Loucy (cell line): Measurements from ENCODE around the gene CDC42EP3.

ENCODE experiments used
- H2AFZ ChIP-seq: fragments of 200-600 bp; sonication (generic); 2 replicates; pipeline ENCODE4 v1.6.0; 2016; ENCODE audit warnings: antibody characterized with exemption, mild to moderate bottlenecking, low read length, moderate library complexity
- H3F3A ChIP-seq: fragments of 200-600 bp; 2 replicates; pipeline ENCODE4 v1.6.0; 2016; ENCODE audit warnings: antibody characterized with exemption, low read depth, mild to moderate bottlenecking
- H3K27me3 ChIP-seq: fragments of 200-600 bp; sonication (generic); 2 replicates; pipeline ENCODE4 v1.6.1; 2014; ENCODE audit warnings: low read length, mild to moderate bottlenecking; ENCODE audit not compliant: insufficient read depth, poor library complexity, severe bottlenecking
- H3K36me3 ChIP-seq: fragments of 200-600 bp; sonication (generic); 2 replicates; pipeline ENCODE4 v1.6.1; 2016; ENCODE audit warnings: low read length; ENCODE audit not compliant: insufficient read depth
- H3K4me1 ChIP-seq: fragments of 200-600 bp; sonication (generic); 2 replicates; pipeline ENCODE4 v1.5.1; 2014; ENCODE audit warnings: low read length, mild to moderate bottlenecking; ENCODE audit not compliant: insufficient read depth, poor library complexity, severe bottlenecking
- H3K4me2 ChIP-seq: fragments of 200-600 bp; sonication (generic); 2 replicates; pipeline ENCODE4 v1.6.0; 2014; ENCODE audit warnings: antibody characterized with exemption, low read length, low read depth, mild to moderate bottlenecking; ENCODE audit not compliant: poor library complexity, severe bottlenecking
- H3K4me3 ChIP-seq: fragments of 200-600 bp; sonication (generic); 2 replicates; pipeline ENCODE4 v1.5.1; 2014; ENCODE audit warnings: low read length, mild to moderate bottlenecking, mixed read lengths; ENCODE audit not compliant: poor library complexity, severe bottlenecking
- H3K79me2 ChIP-seq: fragments of 200-600 bp; sonication (generic); 2 replicates; pipeline ENCODE4 v1.6.1; 2014; ENCODE audit warnings: low read length; ENCODE audit not compliant: insufficient read depth
- H3K9ac ChIP-seq: fragments of 200-600 bp; sonication (generic); 2 replicates; pipeline ENCODE4 v1.6.0; 2014; ENCODE audit warnings: mild to moderate bottlenecking, low read depth, low read length, moderate library complexity; ENCODE audit not compliant: poor library complexity, severe bottlenecking
- H3K9me2 ChIP-seq: fragments of 200-600 bp; sonication (generic); replicated peaks from 2 replicates; pipeline ENCODE4 v1.6.1; 2016; ENCODE audit warnings: low read depth, low read length, mixed read lengths
- H3K9me3 ChIP-seq: fragments of 200-600 bp; sonication (generic); 2 replicates; pipeline ENCODE4 v1.6.1; 2014; ENCODE audit warnings: mild to moderate bottlenecking, antibody characterized with exemption, low read length, low read depth; ENCODE audit not compliant: insufficient read depth
- H4K20me1 ChIP-seq: fragments of 200-600 bp; sonication (generic); 2 replicates; pipeline ENCODE4 v1.6.0; 2014; ENCODE audit warnings: antibody characterized with exemption, low read length, mild to moderate bottlenecking; ENCODE audit not compliant: insufficient read depth, poor library complexity, severe bottlenecking
- EZH2phosphoT487 ChIP-seq: fragments of 200-600 bp; IDR thresholded peaks from 2 replicates; pipeline ENCODE4 v1.6.1; 2018; ENCODE audit warnings: antibody characterized with exemption, mild to moderate bottlenecking, moderate library complexity, borderline replicate concordance
- TF ChIP-seq, protein P1 (sequence below): fragments of 200-600 bp; sonication (generic); conservative IDR thresholded peaks from 2 replicates; pipeline ENCODE4 v1.5.1; 2014; ENCODE audit warnings: mild to moderate bottlenecking, antibody characterized with exemption, low read length

Gene CDC42EP3

DNA sequence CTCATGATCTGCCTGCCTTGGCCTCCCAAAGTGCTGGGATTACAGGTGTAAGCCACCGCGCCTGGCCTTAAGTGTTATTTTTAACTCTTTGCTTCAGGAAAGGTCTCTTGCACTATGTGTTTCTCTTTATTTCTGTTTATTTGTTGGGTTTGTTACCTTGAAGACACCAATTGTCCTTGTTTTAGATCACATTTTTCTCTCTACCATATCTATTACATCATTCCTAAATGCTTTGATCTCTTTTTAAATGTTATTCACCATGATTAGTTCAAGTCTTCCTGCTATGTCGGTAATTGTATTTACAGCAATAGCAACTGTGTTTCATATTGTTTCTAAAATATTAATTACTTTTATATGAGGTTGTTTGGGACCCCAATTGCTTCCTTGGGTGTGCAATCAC, 77.7 kb downstream of the CDC42EP3 start:
- H3K27me3 ChIP-seq, result no peaks in the 10 kb centered on the region

DNA sequence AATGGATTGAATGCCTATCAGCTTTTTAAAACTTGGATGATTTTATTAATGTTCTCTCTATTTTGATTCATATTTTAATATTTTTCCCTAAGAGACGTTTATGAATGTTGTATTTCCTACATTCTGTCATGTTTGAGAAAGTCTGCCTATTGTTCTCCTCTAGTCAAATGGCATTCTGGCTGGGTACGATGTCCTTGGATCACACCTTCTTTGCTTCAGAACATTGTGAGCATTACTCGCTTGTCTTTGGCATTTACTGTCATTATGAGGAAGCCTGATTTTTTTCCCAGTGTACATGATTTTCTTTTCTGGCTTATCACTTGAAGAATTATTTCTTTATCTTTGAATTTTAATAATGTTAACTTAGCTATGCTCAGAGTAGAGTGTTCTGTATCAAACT, 78.4 kb downstream of the CDC42EP3 start:
- no peak overlapping the region for H3K4me3 ChIP-seq
- H3K9me3 ChIP-seq, result no peaks in the 10 kb centered on the region; the same call in 1 of the 2 replicates
- H3K9me2 ChIP-seq, result no peaks in the 10 kb centered on the region
- no peaks in the 10 kb centered on the region for H3K36me3 ChIP-seq
- TF ChIP-seq EZH2phosphoT487, result no peak
- TF ChIP-seq, protein P1, sequence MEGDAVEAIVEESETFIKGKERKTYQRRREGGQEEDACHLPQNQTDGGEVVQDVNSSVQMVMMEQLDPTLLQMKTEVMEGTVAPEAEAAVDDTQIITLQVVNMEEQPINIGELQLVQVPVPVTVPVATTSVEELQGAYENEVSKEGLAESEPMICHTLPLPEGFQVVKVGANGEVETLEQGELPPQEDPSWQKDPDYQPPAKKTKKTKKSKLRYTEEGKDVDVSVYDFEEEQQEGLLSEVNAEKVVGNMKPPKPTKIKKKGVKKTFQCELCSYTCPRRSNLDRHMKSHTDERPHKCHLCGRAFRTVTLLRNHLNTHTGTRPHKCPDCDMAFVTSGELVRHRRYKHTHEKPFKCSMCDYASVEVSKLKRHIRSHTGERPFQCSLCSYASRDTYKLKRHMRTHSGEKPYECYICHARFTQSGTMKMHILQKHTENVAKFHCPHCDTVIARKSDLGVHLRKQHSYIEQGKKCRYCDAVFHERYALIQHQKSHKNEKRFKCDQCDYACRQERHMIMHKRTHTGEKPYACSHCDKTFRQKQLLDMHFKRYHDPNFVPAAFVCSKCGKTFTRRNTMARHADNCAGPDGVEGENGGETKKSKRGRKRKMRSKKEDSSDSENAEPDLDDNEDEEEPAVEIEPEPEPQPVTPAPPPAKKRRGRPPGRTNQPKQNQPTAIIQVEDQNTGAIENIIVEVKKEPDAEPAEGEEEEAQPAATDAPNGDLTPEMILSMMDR, result no peak
- H3K79me2 ChIP-seq, result no peaks in the 10 kb centered on the region
- H3F3A ChIP-seq, result no peaks in the 10 kb centered on the region
- no peaks in the 10 kb centered on the region for H3K27me3 ChIP-seq
- no peaks in the 10 kb centered on the region for H4K20me1 ChIP-seq
- H3K9ac ChIP-seq, result no peak overlapping the region
- no peak overlapping the region for H3K4me2 ChIP-seq
- peaks cover 17% of the 10 kb centered on the region for H3K4me1 ChIP-seq
- H2AFZ ChIP-seq, result no peak overlapping the region

More for the DNA sequence above, 77.7 kb downstream of the CDC42EP3 start:
- no peaks in the 10 kb centered on the region for H4K20me1 ChIP-seq
- no peaks in the 10 kb centered on the region for H3K9me2 ChIP-seq
- H3K4me3 ChIP-seq, result no peak overlapping the region
- no peaks in the 10 kb centered on the region for H3K79me2 ChIP-seq
- no peaks in the 10 kb centered on the region for H3K36me3 ChIP-seq
- H3K9ac ChIP-seq, result no peak overlapping the region
- no peaks in the 10 kb centered on the region; the same call in 1 of the 2 replicates for H3K9me3 ChIP-seq
- H3K4me1 ChIP-seq, result peaks cover 16% of the 10 kb centered on the region
- H2AFZ ChIP-seq, result no peak overlapping the region
- H3F3A ChIP-seq, result no peaks in the 10 kb centered on the region
- no peak overlapping the region for H3K4me2 ChIP-seq
- TF ChIP-seq EZH2phosphoT487, result no peak
- TF ChIP-seq, protein P1, result no peak
